Activated T-cell treated with anti-CD3 and anti-CD28 coated beads for 24 hours (primary cell): Measurements from ENCODE around the gene LRRC37A.
"Not testable (repeated sequence)": the region's sequence is repeated elsewhere in the genome, so short reads cannot be mapped to it uniquely, and the experiment has no call there.

Source experiments
- DNase-seq: peaks from one replicate; pipeline ENCODE4 v3.0.0-alpha.2; 2020; ENCODE audit warnings: low read depth

Gene LRRC37A

GRCh38 chr17:46294831-46295230 lies at the start of gene LRRC37A:
TSS of gene LRRC37A (plus strand) at chr17:46295131. CDS start at chr17:46295134, 3 bp downstream.
- not testable (repeated sequence) for DNase-seq

- DNase-seq, result not testable (repeated sequence)
Measured at GRCh38 chr17:46249153-46249552, 45.8 kb upstream of the LRRC37A start.

- not testable (repeated sequence) for DNase-seq
Measured at GRCh38 chr17:46252804-46253203, 42.1 kb upstream of the LRRC37A start.

DNA sequence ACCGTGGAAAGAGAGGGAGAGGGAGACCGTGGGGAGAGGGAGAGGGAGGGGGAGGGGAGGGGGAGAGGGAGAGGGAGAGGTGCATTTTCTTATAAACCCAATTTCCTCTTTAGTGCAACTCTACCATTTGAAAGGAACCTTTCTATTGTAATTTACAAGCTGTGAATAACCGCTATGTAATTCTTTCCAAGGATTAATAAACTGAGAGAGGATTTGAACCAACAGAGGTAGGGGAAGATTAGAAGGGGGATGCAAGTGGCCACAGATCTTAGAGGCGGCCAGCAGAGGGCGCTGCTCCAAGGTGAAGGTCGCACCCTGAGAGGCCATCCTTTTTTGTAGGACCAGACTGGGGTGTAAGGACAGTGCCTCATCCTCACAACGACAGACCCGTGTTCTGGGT lies 41.2 kb upstream of the LRRC37A start:
- peak; percentile 70 for DNase-seq

GRCh38 chr17:46254215-46254614 lies 40.7 kb upstream of the LRRC37A start:
- DNase-seq, result not testable (repeated sequence)

- DNase-seq, result not testable (repeated sequence)
Measured at GRCh38 chr17:46256369-46256768, 38.6 kb upstream of the LRRC37A start.

- not testable (repeated sequence) for DNase-seq
Measured at GRCh38 chr17:46259845-46260661, 34.9 kb upstream of the LRRC37A start.

GRCh38 chr17:46262271-46262670 lies 32.7 kb upstream of the LRRC37A start:
- no peak for DNase-seq

- DNase-seq, result no peak
Measured at GRCh38 chr17:46264456-46265198, 30.3 kb upstream of the LRRC37A start.

DNA sequence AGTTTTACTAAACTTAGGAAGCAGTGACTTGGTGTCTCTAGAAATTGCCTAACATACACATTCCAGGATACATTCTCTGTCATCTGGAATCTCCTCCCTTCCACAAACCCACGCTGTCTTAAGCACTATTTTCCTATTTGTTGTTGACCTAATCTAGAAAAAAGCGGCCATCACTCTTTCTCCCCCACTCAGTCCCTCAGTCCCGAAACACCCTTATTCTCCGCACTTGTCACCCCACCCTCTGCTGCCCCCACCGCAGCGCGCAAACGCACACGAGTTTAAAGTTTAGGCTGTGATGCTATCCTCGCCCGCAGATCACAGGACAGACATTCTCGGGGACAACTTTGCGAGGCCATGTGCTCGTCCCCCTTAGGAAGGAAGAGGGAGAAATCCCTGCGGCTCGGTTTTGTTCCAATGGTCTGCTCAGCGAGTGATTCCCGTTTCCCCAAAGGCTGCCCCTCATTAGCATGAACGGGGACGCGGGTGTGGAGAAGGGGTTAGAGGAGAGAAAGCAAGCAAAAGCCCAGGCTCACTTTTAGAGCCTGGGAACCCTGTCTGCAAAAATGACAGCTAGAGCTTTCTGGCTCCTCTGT lies 28.8 kb upstream of the LRRC37A start:
- not testable (repeated sequence) for DNase-seq

GRCh38 chr17:46266656-46267544 lies 28.0 kb upstream of the LRRC37A start:
- DNase-seq, result peak; percentile 83

DNA sequence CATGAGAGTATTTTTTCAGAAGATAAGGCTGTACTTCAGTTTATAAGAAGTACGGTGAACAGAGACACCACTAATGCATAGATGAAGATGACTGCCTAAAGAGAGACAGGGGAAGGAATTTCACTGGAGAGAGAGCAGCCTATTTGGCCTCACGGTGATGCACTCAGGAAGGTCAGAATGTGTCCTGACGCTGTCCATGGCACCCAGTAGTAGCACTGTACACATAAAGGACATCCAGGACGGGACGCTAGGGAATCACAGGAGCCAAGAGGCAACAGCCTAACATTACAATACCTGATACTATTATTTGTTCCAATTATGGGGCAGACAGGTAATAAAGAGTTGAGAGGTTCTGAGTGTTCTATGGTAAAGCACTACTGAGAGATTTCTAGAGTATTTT lies 24.9 kb upstream of the LRRC37A start:
- DNase-seq, result no peak

DNA sequence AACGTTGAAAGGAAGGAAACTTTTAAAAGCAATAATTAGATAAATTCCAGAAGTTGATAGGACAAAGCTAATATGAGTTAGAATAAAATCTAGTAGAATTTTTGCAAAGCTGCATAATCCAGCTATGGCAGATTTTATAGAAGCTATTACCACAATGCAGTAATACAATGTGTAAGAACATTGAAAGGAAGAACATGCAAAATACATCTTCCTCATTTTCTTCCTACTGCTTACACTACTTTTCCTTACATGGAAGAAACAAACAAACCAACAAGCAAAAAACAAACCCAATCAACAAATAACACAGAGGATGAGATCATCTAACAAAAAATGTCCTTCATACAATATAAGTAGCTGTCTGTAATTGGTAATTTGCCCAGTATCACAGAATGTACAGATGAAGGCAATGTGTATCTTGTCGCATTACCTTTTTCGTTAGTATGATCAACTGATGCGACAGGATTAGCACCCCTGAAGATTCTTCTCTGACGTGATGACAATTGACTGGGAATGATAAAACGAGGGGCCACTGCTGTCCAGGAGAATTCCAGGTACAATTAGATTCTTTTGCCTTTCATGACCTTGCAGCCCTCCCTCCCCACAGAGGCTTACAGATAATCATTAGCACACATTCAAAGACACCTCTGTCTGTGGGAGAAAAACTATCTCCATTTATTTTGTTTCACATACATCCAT lies 21.2 kb upstream of the LRRC37A start:
- DNase-seq, result no peak

- no peak for DNase-seq
Measured at GRCh38 chr17:46274238-46274637, 20.7 kb upstream of the LRRC37A start.

- DNase-seq, result not testable (repeated sequence)
Measured at GRCh38 chr17:46276728-46277479, 18.0 kb upstream of the LRRC37A start.

DNA sequence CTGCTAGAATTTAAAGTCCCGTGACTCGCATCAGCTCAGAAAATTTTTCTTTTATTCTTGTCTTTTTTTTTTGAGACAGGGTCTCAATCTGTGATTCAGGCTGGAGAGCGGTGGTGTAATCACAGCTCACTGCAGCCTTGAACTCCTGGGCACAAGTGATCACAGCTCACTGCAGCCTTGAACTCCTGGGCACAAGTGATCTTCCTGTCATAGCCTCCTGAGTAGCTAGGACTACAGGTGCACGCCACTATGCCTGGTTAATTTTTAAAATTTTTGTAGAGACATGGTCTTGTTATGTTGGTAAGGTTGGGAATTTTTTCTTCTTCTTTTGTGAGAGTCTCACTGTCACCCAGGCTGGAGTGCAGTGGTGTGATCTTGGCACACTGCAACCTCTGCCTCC lies 13.6 kb upstream of the LRRC37A start:
- not testable (repeated sequence) for DNase-seq

GRCh38 chr17:46282635-46283034 lies 12.3 kb upstream of the LRRC37A start:
- DNase-seq, result not testable (repeated sequence)

DNA sequence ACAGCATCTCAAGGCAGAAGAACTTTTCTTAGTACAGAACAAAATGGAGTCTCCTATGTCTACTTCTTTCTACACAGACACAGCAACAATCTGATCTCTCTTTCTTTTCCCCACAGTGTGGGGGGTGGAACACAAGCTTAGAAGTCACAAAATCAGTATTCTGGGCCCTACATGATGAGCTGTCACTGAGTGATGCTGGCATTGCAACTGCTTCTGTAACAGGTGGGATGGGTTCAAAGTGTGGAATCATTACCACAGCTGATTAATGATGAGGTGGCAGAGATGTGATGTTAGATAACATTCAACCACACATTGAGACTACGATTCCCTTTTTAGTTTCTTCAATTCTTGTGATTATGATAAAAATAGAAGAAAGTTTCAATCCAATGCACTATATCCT lies 10.5 kb upstream of the LRRC37A start:
- DNase-seq, result peak; percentile 65

DNA sequence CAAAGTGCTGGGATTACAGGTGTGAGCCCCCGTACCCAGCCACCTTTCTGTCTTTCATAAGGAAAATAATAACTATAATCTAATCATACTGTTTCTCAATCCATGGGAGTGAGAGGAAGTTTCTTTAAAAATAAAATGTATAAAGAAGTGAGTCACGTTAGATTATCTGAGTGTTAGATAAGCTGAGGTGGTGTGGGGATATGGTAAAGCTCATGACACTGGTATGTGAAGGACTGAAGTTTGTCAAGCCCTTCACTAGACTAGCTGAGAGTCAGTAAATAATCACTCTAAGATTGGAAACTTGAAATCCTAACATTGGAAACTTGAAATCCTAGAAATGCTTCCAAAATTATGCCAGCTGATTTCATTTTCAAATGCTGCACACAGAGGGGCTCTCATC lies 9.4 kb upstream of the LRRC37A start:
- DNase-seq, result not testable (repeated sequence)

DNA sequence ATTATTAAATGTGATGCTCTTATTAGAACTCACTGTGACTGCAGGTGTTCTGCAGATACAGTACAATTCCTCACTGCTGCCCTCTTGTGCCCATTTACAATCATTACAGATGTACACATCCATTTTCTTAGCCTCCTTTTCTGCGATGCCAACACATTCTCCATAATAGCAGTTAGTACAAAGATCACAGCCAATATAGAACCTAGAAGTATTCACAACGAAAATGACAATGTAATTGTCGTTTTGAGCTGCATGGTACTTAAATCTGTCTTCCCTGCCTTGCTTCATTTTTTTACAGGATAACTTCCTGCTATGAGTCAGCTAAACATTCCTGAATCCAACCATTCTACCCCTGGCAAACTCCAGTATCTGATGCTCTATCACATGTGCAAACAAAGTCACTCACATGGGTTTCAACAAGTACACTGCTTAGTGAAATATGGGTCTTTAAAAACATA lies 8.1 kb upstream of the LRRC37A start:
- DNase-seq, result peak; percentile 67
